H9 (cell line): ENCODE measurements around the gene SCAF4. TPM values are rescaled to one million over a fixed set of nuclear protein-coding genes. Genes with fewer than 3 reads are reported as not detected.

Experiments used
- DNase-seq: peaks from one replicate; pipeline ENCODE4 v3.0.0-alpha.2; 2017
- H2AFZ ChIP-seq: one replicate; pipeline ENCODE4 v1.6.1; 2013; ENCODE audit warnings: mild to moderate bottlenecking, low read length, control low read depth, moderate library complexity
- H2AK5ac ChIP-seq: 2 replicates; pipeline ENCODE4 v1.6.1; 2013; ENCODE audit warnings: low read length, control low read depth, mixed read lengths; ENCODE audit not compliant: insufficient read length
- H2BK120ac ChIP-seq: one replicate; pipeline ENCODE4 v1.6.1; 2013; ENCODE audit warnings: low read depth, mild to moderate bottlenecking, low read length, control low read depth, inconsistent platforms; ENCODE audit not compliant: poor library complexity, severe bottlenecking
- H2BK12ac ChIP-seq: 2 replicates; pipeline ENCODE4 v1.6.1; 2013; ENCODE audit warnings: low read length, control low read depth, mixed read lengths, low read depth; ENCODE audit not compliant: insufficient read length
- H2BK15ac ChIP-seq: 2 replicates; pipeline ENCODE4 v1.6.1; 2013; ENCODE audit warnings: low read depth, low read length, control low read depth
- H2BK20ac ChIP-seq: one replicate; pipeline ENCODE4 v1.6.1; 2013; ENCODE audit warnings: low read depth, mild to moderate bottlenecking, low read length, control low read depth, inconsistent platforms; ENCODE audit not compliant: poor library complexity, severe bottlenecking
- H2BK5ac ChIP-seq: 2 replicates; pipeline ENCODE4 v1.6.1; 2013; ENCODE audit warnings: low read length, control low read depth, mixed read lengths; ENCODE audit not compliant: insufficient read length
- H3K14ac ChIP-seq: 2 replicates; pipeline ENCODE4 v1.6.1; 2013; ENCODE audit warnings: low read length, control low read depth; ENCODE audit not compliant: insufficient read depth
- H3K18ac ChIP-seq: 2 replicates; pipeline ENCODE4 v1.6.1; 2013; ENCODE audit warnings: low read depth, mild to moderate bottlenecking, mixed read lengths, low read length, control low read depth; ENCODE audit not compliant: insufficient read length
- H3K23ac ChIP-seq: 2 replicates; pipeline ENCODE4 v1.6.1; 2013; ENCODE audit warnings: low read length, control low read depth, mixed read lengths, low read depth; ENCODE audit not compliant: insufficient read length
- H3K23me2 ChIP-seq: 2 replicates; pipeline ENCODE4 v1.6.1; 2013; ENCODE audit warnings: low read depth, mild to moderate bottlenecking, mixed read lengths, low read length, control low read depth; ENCODE audit not compliant: insufficient read length, poor library complexity, severe bottlenecking
- H3K27ac ChIP-seq: 2 replicates; pipeline ENCODE4 v1.5.1; 2013; ENCODE audit warnings: low read length, control low read depth, mixed read lengths, low read depth; ENCODE audit not compliant: insufficient read length
- H3K27me3 ChIP-seq: 2 replicates; pipeline ENCODE4 v1.6.1; 2013; ENCODE audit warnings: low read length, control low read depth, inconsistent platforms; ENCODE audit not compliant: insufficient read depth
- H3K4ac ChIP-seq: 2 replicates; pipeline ENCODE4 v1.6.1; 2013; ENCODE audit warnings: low read depth, mild to moderate bottlenecking, control low read depth, inconsistent platforms, low read length, moderate library complexity
- H3K4me1 ChIP-seq: 2 replicates; pipeline ENCODE4 v1.6.1; 2013; ENCODE audit warnings: low read length, control low read depth, inconsistent platforms; ENCODE audit not compliant: insufficient read depth
- H3K4me2 ChIP-seq: 2 replicates; pipeline ENCODE4 v1.6.1; 2013; ENCODE audit warnings: low read length, control low read depth, mixed read lengths; ENCODE audit not compliant: insufficient read length, insufficient read depth
- H3K56ac ChIP-seq: 2 replicates; pipeline ENCODE4 v1.6.1; 2013; ENCODE audit warnings: low read depth, mild to moderate bottlenecking, mixed read lengths, low read length, control low read depth; ENCODE audit not compliant: insufficient read length
- H3K79me1 ChIP-seq: 2 replicates; pipeline ENCODE4 v1.6.1; 2013; ENCODE audit warnings: low read depth, mild to moderate bottlenecking, moderate library complexity, low read length, control low read depth, inconsistent platforms; ENCODE audit not compliant: insufficient read depth, poor library complexity, severe bottlenecking
- H3K79me2 ChIP-seq: 2 replicates; pipeline ENCODE4 v1.6.1; 2013; ENCODE audit warnings: low read length, control low read depth, inconsistent platforms; ENCODE audit not compliant: insufficient read depth
- H3K9ac ChIP-seq: 2 replicates; pipeline ENCODE4 v1.6.1; 2013; ENCODE audit warnings: low read length, control low read depth, mixed read lengths; ENCODE audit not compliant: insufficient read length; ENCODE audit errors: extremely low read depth
- H3K9me3 ChIP-seq: one replicate; pipeline ENCODE4 v1.6.1; 2013; ENCODE audit warnings: low read depth, low read length, inconsistent platforms; ENCODE audit not compliant: control insufficient read depth
- H3T11ph ChIP-seq: one replicate; pipeline ENCODE4 v1.6.1; 2013; ENCODE audit warnings: mild to moderate bottlenecking, low read length, control low read depth, inconsistent platforms
- H4K20me1 ChIP-seq: one replicate; pipeline ENCODE4 v1.6.1; 2013; ENCODE audit not compliant: control insufficient read depth, insufficient read length, insufficient read depth
- H4K5ac ChIP-seq: 2 replicates; pipeline ENCODE4 v1.6.1; 2013; ENCODE audit warnings: low read depth, mild to moderate bottlenecking, mixed read lengths, low read length, control low read depth; ENCODE audit not compliant: insufficient read length
- H4K8ac ChIP-seq: replicated peaks from 2 replicates; pipeline ENCODE4 v1.6.1; 2013; ENCODE audit warnings: low read length, control low read depth, mixed read lengths, low read depth; ENCODE audit not compliant: insufficient read length
- H4K91ac ChIP-seq: 2 replicates; pipeline ENCODE4 v1.6.1; 2013; ENCODE audit warnings: low read depth, mild to moderate bottlenecking, moderate library complexity, mixed read lengths, low read length, control low read depth; ENCODE audit not compliant: insufficient read length
- H3K27ac Mint-ChIP-seq, 3 experiments: 2 replicates in 2 of 3; 3 replicates in 1 of 3; pipeline ENCODE4 v1.8.0; 2020 to 2021; ENCODE audit warnings: mixed read lengths in 3 of 3, mild to moderate bottlenecking in 1 of 3, moderate library complexity in 1 of 3
- H3K27me3 Mint-ChIP-seq: 2 replicates; pipeline ENCODE4 v1.8.0; 2021; ENCODE audit warnings: low read depth, mild to moderate bottlenecking, moderate library complexity, mixed read lengths
- H3K36me3 Mint-ChIP-seq, 3 experiments: 2 replicates in 2 of 3; 3 replicates in 1 of 3; pipeline ENCODE4 v1.8.0; 2020 to 2021; ENCODE audit warnings: low read depth in 3 of 3, mixed read lengths in 3 of 3; ENCODE audit not compliant: insufficient read depth in 1 of 3
- H3K4me1 Mint-ChIP-seq, 2 experiments: 2 replicates each; pipeline ENCODE4 v1.8.0; 2020; ENCODE audit warnings: mixed read lengths in 2 of 2
- H3K4me3 Mint-ChIP-seq, 2 experiments: 2 replicates in 1 of 2; 3 replicates in 1 of 2; pipeline ENCODE4 v1.8.0; 2020 to 2021; ENCODE audit warnings: mild to moderate bottlenecking in 2 of 2, mixed read lengths in 2 of 2, moderate library complexity in 1 of 2
- H3K9me3 Mint-ChIP-seq, 2 experiments: 2 replicates in 1 of 2; 3 replicates in 1 of 2; pipeline ENCODE4 v1.8.0; 2020; ENCODE audit warnings: mild to moderate bottlenecking in 2 of 2, mixed read lengths in 2 of 2, moderate library complexity in 1 of 2
- CTCF ChIP-seq: fragments of 200-600 bp; sonication (generic); conservative IDR thresholded peaks from 3 replicates; pipeline ENCODE4 v1.8.0; 2021; ENCODE audit warnings: antibody characterized with exemption, mild to moderate bottlenecking
- WGBS: extraction: QIAGEN DNeasy Blood & Tissue Kit; methylation state at CpG from one replicate; pipeline ENCODE4 v1.1.7; 2013; ENCODE audit warnings: missing lambda C conversion rate, low lambda C conversion rate, mixed read lengths; ENCODE audit not compliant: insufficient read length; ENCODE audit errors: extremely low coverage; 5-methylcytosine and 5-hydroxymethylcytosine counted together
- total RNA-seq: library from RNA; stranded (reverse); gene quantifications from 2 replicates; pipeline ENCODE4 v1.2.1, GENCODE V29; 2021

The SCAF4 gene
- total RNA-seq, 1 experiment from 2014 or later, result 76.8 TPM

- no peak overlapping the region for H2BK15ac ChIP-seq
- no peak overlapping the region for H2BK20ac ChIP-seq
- Mint-ChIP-seq H3K27me3 (no peaks in the 10 kb centered on the region), H3K9me3 (no peaks in the 10 kb centered on the region), H3K4me1 (no peaks in the 10 kb centered on the region), H3K27ac (no peak overlapping the region), H3K4me3 (no peak overlapping the region), H3K36me3 (peaks cover 52 to 91% (median 89%) of the 10 kb centered on the region in 3 experiments; a peak in 6 of 7 replicates)
- H3K27ac ChIP-seq, result no peak overlapping the region
- no peak overlapping the region for H3K18ac ChIP-seq
- no peak for DNase-seq
- no peaks in the 10 kb centered on the region for H3K79me2 ChIP-seq
- WGBS, result no CpG with 5 or more reads among the region's 5 CpGs
- H4K5ac ChIP-seq, result no peak overlapping the region
- no peak overlapping the region for H3K56ac ChIP-seq
- no peak overlapping the region for H2BK12ac ChIP-seq
- no peak overlapping the region for H2AK5ac ChIP-seq
- no peaks in the 10 kb centered on the region for H3K23me2 ChIP-seq
- H3K4me1 ChIP-seq, result no peaks in the 10 kb centered on the region
- H2BK120ac ChIP-seq, result no peak overlapping the region
- no peak for TF ChIP-seq CTCF
- no peaks in the 10 kb centered on the region for H3K79me1 ChIP-seq
- no peak overlapping the region for H3K9ac ChIP-seq
- no peak overlapping the region for H3K4ac ChIP-seq
- H2AFZ ChIP-seq, result no peak overlapping the region
- H3K4me2 ChIP-seq, result no peak overlapping the region
- H3K23ac ChIP-seq, result no peak overlapping the region
- H2BK5ac ChIP-seq, result no peak overlapping the region
- H3K9me3 ChIP-seq, result no peaks in the 10 kb centered on the region
- no peaks in the 10 kb centered on the region for H4K20me1 ChIP-seq
- no peak overlapping the region for H4K8ac ChIP-seq
- no peak overlapping the region for H4K91ac ChIP-seq
- no peaks in the 10 kb centered on the region for H3K27me3 ChIP-seq
- H3K14ac ChIP-seq, result no peak overlapping the region
- no peak overlapping the region for H3T11ph ChIP-seq
Observed at GRCh38 chr21:31688603-31689368, 43.1 kb downstream of the SCAF4 start.
